COLO668 (cell line): ENCODE results near the gene B4GALT5.
"Not testable (repeated sequence)": the region's sequence is repeated elsewhere in the genome, so short reads cannot be mapped to it uniquely, and the experiment has no call there.

Source experiments
- DNase-seq: peaks from one replicate; lab custom pipeline; 2025; ENCODE audit not compliant: unreplicated experiment; lab: John Stamatoyannopoulos, UW

The B4GALT5 gene

GRCh38 chr20:49737260-49737659 is 23.6 kb upstream of the B4GALT5 start:
- no peak for DNase-seq

- DNase-seq: no peak
These were observed 16.1 kb upstream of the B4GALT5 start for GRCh38 chr20:49729780-49730179.

GRCh38 chr20:49727894-49728885 is 14.5 kb upstream of the B4GALT5 start:
- no peak for DNase-seq

- DNase-seq: no peak
These were observed 13.8 kb upstream of the B4GALT5 start for GRCh38 chr20:49727478-49727877.

- DNase-seq: no peak
These were observed 12.0 kb upstream of the B4GALT5 start for GRCh38 chr20:49725694-49726093.

GRCh38 chr20:49725224-49725606 is 11.5 kb upstream of the B4GALT5 start:
- DNase-seq: not testable (repeated sequence)

- DNase-seq: no peak
These were observed 10.9 kb upstream of the B4GALT5 start for GRCh38 chr20:49724408-49725223.

- DNase-seq: not testable (repeated sequence)
These were observed 10.1 kb upstream of the B4GALT5 start for GRCh38 chr20:49723758-49724157.

- not testable (repeated sequence) for DNase-seq
These were observed 7.6 kb upstream of the B4GALT5 start for GRCh38 chr20:49721326-49721725.

- DNase-seq: no peak
These were observed 1.8 kb upstream of the B4GALT5 start for GRCh38 chr20:49715466-49715865.

- DNase-seq: peak; percentile 72
These were observed 504 bp downstream of the B4GALT5 start for GRCh38 chr20:49712996-49713752.

- no peak for DNase-seq
These were observed 1.1 kb downstream of the B4GALT5 start for GRCh38 chr20:49712646-49712995.

- no peak for DNase-seq
These were observed 1.6 kb downstream of the B4GALT5 start for GRCh38 chr20:49712118-49712517.

- DNase-seq: no peak
These were observed 2.1 kb downstream of the B4GALT5 start for GRCh38 chr20:49711667-49711987.

GRCh38 chr20:49710971-49711666 is 2.6 kb downstream of the B4GALT5 start:
- DNase-seq: no peak

GRCh38 chr20:49707118-49707517 is 6.6 kb downstream of the B4GALT5 start:
- DNase-seq: no peak

- no peak for DNase-seq
These were observed 7.0 kb downstream of the B4GALT5 start for GRCh38 chr20:49706630-49707091.

GRCh38 chr20:49705893-49706292 is 7.8 kb downstream of the B4GALT5 start:
- DNase-seq: not testable (repeated sequence)

GRCh38 chr20:49705358-49705757 is 8.3 kb downstream of the B4GALT5 start:
- DNase-seq: no peak

- DNase-seq: no peak
These were observed 8.7 kb downstream of the B4GALT5 start for GRCh38 chr20:49704932-49705336.

- DNase-seq: no peak
These were observed 11.8 kb downstream of the B4GALT5 start for GRCh38 chr20:49701916-49702315.
